ENCODE measurements around the gene TPM3. TPM values are rescaled to one million over a fixed set of nuclear protein-coding genes. Genes with fewer than 3 reads are reported as not detected.
"Not testable (repeated sequence)": the region's sequence is repeated elsewhere in the genome, so short reads cannot be mapped to it uniquely, and the experiment has no call there.

TPM3 gene
- total and polyA plus RNA-seq, 2 donors = 304 to 315 TPM

DNA sequence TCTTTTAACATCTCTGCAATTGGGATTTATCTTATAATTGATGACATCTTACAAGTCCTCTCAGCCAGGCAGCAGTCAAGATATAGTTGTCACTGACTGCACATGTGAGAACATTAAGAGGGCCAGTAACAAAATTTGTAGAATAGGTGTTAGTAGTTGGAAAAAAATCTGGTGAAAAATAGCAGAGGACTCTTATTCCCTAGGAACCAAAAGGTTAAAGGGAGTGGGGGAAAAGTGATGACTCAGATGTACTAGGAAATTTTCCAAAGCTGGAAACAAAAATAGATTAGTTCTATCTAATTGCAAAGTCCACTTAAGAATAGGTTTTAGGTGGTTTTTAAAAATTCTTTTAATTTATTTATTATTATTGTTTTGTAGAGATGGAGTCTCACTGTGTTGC is 40.6 kb downstream of the TPM3 start:
- no peak for DNase-seq (ENCODE audit: low read depth in 6 of 9, low spot score in 9 of 9)
- Histone ChIP-seq H3K4me3 (ENCODE audit: low read length in 2 of 2) (no peak overlapping the region), H3K9me3 (ENCODE audit: control insufficient read depth in 2 of 2, insufficient read depth in 1 of 2, low read length in 1 of 2) (no peaks in the 10 kb centered on the region), H3K27me3 (ENCODE audit: control insufficient read depth in 2 of 2, insufficient read depth in 1 of 2, low read length in 1 of 2) (no peaks in the 10 kb centered on the region), H3K27ac (ENCODE audit: low read depth in 1 of 2, low read length in 1 of 2) (no peak overlapping the region), H3K4me1 (ENCODE audit: control insufficient read depth in 2 of 2, insufficient read depth in 2 of 2, low read length in 2 of 2) (peaks cover 0 to 2% of the 10 kb centered on the region in 2 donors), H3K36me3 (ENCODE audit: control insufficient read depth in 2 of 2, insufficient read depth in 2 of 2, low read length in 1 of 2) (peaks cover 8 to 25% of the 10 kb centered on the region in 2 donors)

DNA sequence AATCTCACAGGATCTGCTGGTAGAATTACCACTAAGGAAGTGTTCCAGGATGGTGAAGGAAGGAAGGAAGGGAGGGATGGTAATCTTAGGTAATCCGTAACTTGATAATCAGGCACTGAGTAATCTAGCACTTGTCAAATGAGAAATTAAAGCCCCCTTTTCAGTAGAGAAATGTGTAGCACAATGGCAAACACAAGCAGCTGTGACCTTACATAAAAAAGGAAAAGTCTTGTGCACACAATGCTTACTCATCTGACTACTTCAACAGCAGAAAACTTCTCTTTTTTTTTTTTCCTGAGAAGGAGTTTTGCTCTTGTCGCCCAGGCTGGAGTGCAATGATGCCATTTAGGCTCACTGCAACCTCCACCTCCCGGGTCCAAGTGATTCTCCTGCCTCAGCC is 43.1 kb downstream of the TPM3 start:
- H3K36me3 ChIP-seq (ENCODE audit: control insufficient read depth in 2 of 2, insufficient read depth in 2 of 2, low read length in 1 of 2) = peaks cover 0 to 3% of the 10 kb centered on the region in 2 donors
- no peaks in the 10 kb centered on the region for H3K9me3 ChIP-seq (ENCODE audit: control insufficient read depth in 2 of 2, insufficient read depth in 1 of 2, low read length in 1 of 2)
- no peaks in the 10 kb centered on the region for H3K27me3 ChIP-seq (ENCODE audit: control insufficient read depth in 2 of 2, insufficient read depth in 1 of 2, low read length in 1 of 2)
- no peak overlapping the region for H3K27ac ChIP-seq (ENCODE audit: low read depth in 1 of 2, low read length in 1 of 2)
- H3K4me3 ChIP-seq (ENCODE audit: low read length in 2 of 2) = no peak overlapping the region
- no peaks in the 10 kb centered on the region for H3K4me1 ChIP-seq (ENCODE audit: control insufficient read depth in 2 of 2, insufficient read depth in 2 of 2, low read length in 2 of 2)
- no peak for DNase-seq (ENCODE audit: low read depth in 6 of 9, low spot score in 9 of 9)
- 51% methylated on average over 3 of the region's 3 CpGs for WGBS

- not testable (repeated sequence) for DNase-seq (ENCODE audit: low read depth in 6 of 9, low spot score in 9 of 9); H3K27me3 ChIP-seq (ENCODE audit: control insufficient read depth in 2 of 2, insufficient read depth in 1 of 2, low read length in 1 of 2); H3K4me3 ChIP-seq (ENCODE audit: low read length in 2 of 2); H3K27ac ChIP-seq (ENCODE audit: low read depth in 1 of 2, low read length in 1 of 2); H3K4me1 ChIP-seq (ENCODE audit: control insufficient read depth in 2 of 2, insufficient read depth in 2 of 2, low read length in 2 of 2); H3K36me3 ChIP-seq (ENCODE audit: control insufficient read depth in 2 of 2, insufficient read depth in 2 of 2, low read length in 1 of 2); H3K9me3 ChIP-seq (ENCODE audit: control insufficient read depth in 2 of 2, insufficient read depth in 1 of 2, low read length in 1 of 2)
- WGBS = 96% methylated on average over 5 of the region's 5 CpGs
Observed at GRCh38 chr1:154147505-154147904, 44.4 kb downstream of the TPM3 start.

- Histone ChIP-seq H3K27ac (ENCODE audit: low read depth in 1 of 2, low read length in 1 of 2) (no peak overlapping the region), H3K9me3 (ENCODE audit: control insufficient read depth in 2 of 2, insufficient read depth in 1 of 2, low read length in 1 of 2) (no peaks in the 10 kb centered on the region), H3K4me3 (ENCODE audit: low read length in 2 of 2) (no peak overlapping the region), H3K36me3 (ENCODE audit: control insufficient read depth in 2 of 2, insufficient read depth in 2 of 2, low read length in 1 of 2) (no peaks in the 10 kb centered on the region), H3K27me3 (ENCODE audit: control insufficient read depth in 2 of 2, insufficient read depth in 1 of 2, low read length in 1 of 2) (no peaks in the 10 kb centered on the region), H3K4me1 (ENCODE audit: control insufficient read depth in 2 of 2, insufficient read depth in 2 of 2, low read length in 2 of 2) (no peaks in the 10 kb centered on the region)
- 98% methylated on average over 2 of the region's 2 CpGs for WGBS
- DNase-seq (ENCODE audit: low read depth in 6 of 9, low spot score in 9 of 9) = no peak
Observed at GRCh38 chr1:154145986-154146385, 45.9 kb downstream of the TPM3 start.

DNA sequence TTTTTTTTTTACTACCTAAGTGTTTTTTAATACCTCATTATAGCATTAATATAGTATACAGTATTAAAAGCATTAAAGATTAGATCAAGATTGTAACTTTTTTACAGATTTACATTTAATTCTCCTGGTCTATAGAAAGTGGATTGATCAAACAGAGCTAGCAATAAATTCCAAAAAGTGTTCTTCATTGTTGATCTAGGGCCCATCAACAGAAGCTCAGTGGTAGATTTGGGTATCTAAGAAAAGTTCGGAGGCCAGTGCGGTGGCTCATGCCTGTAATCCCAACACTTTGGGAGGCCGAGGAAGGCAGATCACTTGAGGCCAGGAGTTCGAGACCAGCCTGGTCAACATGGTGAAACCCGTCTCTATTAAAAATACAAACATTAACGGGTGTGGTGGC is 49.5 kb downstream of the TPM3 start:
- H3K27ac ChIP-seq (ENCODE audit: low read depth in 1 of 2, low read length in 1 of 2) = no peak overlapping the region
- 97% methylated on average over 6 of the region's 6 CpGs for WGBS
- no peaks in the 10 kb centered on the region for H3K4me1 ChIP-seq (ENCODE audit: control insufficient read depth in 2 of 2, insufficient read depth in 2 of 2, low read length in 2 of 2)
- DNase-seq (ENCODE audit: low read depth in 6 of 9, low spot score in 9 of 9) = no peak
- no peak overlapping the region for H3K4me3 ChIP-seq (ENCODE audit: low read length in 2 of 2)
- no peaks in the 10 kb centered on the region for H3K27me3 ChIP-seq (ENCODE audit: control insufficient read depth in 2 of 2, insufficient read depth in 1 of 2, low read length in 1 of 2)
- no peaks in the 10 kb centered on the region for H3K9me3 ChIP-seq (ENCODE audit: control insufficient read depth in 2 of 2, insufficient read depth in 1 of 2, low read length in 1 of 2)
- no peaks in the 10 kb centered on the region for H3K36me3 ChIP-seq (ENCODE audit: control insufficient read depth in 2 of 2, insufficient read depth in 2 of 2, low read length in 1 of 2)

DNA sequence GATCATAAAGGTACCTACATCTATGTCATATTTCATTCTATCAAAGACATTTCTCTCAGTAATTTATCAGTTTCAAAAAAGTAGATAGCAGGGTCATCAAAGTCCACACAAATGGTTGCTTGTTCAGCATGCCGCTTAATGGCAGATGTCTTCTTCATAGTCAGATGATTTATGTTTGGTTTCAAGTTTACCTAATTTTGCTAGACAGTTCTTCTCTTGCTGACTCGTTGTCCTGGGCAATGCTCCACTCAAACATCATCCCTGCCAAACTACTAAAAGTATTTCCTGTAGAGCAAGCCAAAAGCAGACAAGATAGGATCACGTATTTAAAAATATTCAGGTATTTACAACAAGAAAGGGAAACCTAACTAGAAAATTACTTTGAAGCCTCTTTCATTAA is 50.7 kb downstream of the TPM3 start:
- Histone ChIP-seq H3K9me3 (ENCODE audit: control insufficient read depth in 2 of 2, insufficient read depth in 1 of 2, low read length in 1 of 2) (no peaks in the 10 kb centered on the region), H3K4me3 (ENCODE audit: low read length in 2 of 2) (no peak overlapping the region), H3K36me3 (ENCODE audit: control insufficient read depth in 2 of 2, insufficient read depth in 2 of 2, low read length in 1 of 2) (no peaks in the 10 kb centered on the region), H3K27ac (ENCODE audit: low read depth in 1 of 2, low read length in 1 of 2) (no peak overlapping the region), H3K27me3 (ENCODE audit: control insufficient read depth in 2 of 2, insufficient read depth in 1 of 2, low read length in 1 of 2) (no peaks in the 10 kb centered on the region), H3K4me1 (ENCODE audit: control insufficient read depth in 2 of 2, insufficient read depth in 2 of 2, low read length in 2 of 2) (no peaks in the 10 kb centered on the region)
- 62% methylated on average over 3 of the region's 3 CpGs for WGBS
- DNase-seq (ENCODE audit: low read depth in 6 of 9, low spot score in 9 of 9) = no peak

GRCh38 chr1:154137888-154138287 is 54.0 kb downstream of the TPM3 start:
- Histone ChIP-seq H3K9me3 (ENCODE audit: control insufficient read depth in 2 of 2, insufficient read depth in 1 of 2, low read length in 1 of 2) (no peaks in the 10 kb centered on the region), H3K36me3 (ENCODE audit: control insufficient read depth in 2 of 2, insufficient read depth in 2 of 2, low read length in 1 of 2) (no peaks in the 10 kb centered on the region), H3K4me1 (ENCODE audit: control insufficient read depth in 2 of 2, insufficient read depth in 2 of 2, low read length in 2 of 2) (no peaks in the 10 kb centered on the region), H3K27ac (ENCODE audit: low read depth in 1 of 2, low read length in 1 of 2) (no peak overlapping the region), H3K4me3 (ENCODE audit: low read length in 2 of 2) (no peak overlapping the region), H3K27me3 (ENCODE audit: control insufficient read depth in 2 of 2, insufficient read depth in 1 of 2, low read length in 1 of 2) (no peaks in the 10 kb centered on the region)
- 98% methylated on average over 3 of the region's 3 CpGs for WGBS
- no peak for DNase-seq (ENCODE audit: low read depth in 6 of 9, low spot score in 9 of 9)

DNA sequence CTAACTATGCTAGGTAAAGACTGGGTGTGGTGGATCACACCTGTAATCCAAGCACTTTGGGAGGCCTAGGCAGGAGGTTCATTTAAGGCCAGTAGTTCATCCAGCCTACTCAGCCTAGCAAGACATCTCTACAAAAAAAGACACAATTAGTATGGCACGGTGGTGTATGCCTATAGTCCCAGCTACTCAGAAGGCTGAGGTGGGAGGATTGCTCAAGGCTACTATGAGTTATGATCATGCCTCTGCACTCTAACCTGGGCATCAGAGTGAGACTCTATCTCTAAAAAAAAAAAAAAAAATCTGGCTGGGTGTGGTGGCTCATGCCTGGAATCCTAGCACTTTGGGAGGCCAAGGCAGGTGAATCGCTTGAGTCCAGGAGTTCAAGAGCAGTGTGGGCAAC is 58.6 kb downstream of the TPM3 start:
- Histone ChIP-seq H3K4me1 (ENCODE audit: control insufficient read depth in 2 of 2, insufficient read depth in 2 of 2, low read length in 2 of 2) (no peaks in the 10 kb centered on the region), H3K27me3 (ENCODE audit: control insufficient read depth in 2 of 2, insufficient read depth in 1 of 2, low read length in 1 of 2) (no peaks in the 10 kb centered on the region), H3K36me3 (ENCODE audit: control insufficient read depth in 2 of 2, insufficient read depth in 2 of 2, low read length in 1 of 2) (no peaks in the 10 kb centered on the region), H3K9me3 (ENCODE audit: control insufficient read depth in 2 of 2, insufficient read depth in 1 of 2, low read length in 1 of 2) (no peaks in the 10 kb centered on the region), H3K4me3 (ENCODE audit: low read length in 2 of 2) (no peak overlapping the region), H3K27ac (ENCODE audit: low read depth in 1 of 2, low read length in 1 of 2) (no peak overlapping the region)
- no peak for DNase-seq (ENCODE audit: low read depth in 6 of 9, low spot score in 9 of 9)
- WGBS = 96% methylated on average over 2 of the region's 2 CpGs

DNA sequence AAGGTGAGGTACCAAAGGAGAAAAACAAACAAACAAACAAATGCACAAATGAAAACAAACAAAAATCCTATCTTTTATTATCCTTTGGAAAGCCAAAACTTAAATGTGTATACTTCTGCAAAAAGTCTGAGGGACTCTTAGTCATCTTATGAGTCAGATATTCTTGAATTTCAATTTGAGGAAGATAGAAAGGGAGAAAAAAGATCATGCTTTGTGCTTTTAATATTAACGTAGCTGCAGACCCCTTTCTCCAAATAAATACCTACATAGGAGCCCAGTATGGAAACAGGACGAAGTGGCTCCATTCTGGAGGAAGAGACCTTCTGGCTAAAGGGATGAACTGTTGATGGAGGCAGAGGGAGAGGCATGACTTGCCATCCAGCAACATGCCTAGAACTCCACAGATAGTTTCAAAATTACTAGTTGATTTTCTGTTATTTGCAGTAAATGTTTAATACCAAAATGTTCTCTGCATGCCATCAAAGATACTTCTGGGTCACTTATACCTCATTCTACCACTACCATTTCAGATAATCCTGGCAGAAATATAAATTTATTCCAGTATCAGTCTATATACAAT is 62.4 kb downstream of the TPM3 start:
- Histone ChIP-seq H3K36me3 (ENCODE audit: control insufficient read depth in 2 of 2, insufficient read depth in 2 of 2, low read length in 1 of 2) (no peaks in the 10 kb centered on the region), H3K4me1 (ENCODE audit: control insufficient read depth in 2 of 2, insufficient read depth in 2 of 2, low read length in 2 of 2) (no peaks in the 10 kb centered on the region), H3K27me3 (ENCODE audit: control insufficient read depth in 2 of 2, insufficient read depth in 1 of 2, low read length in 1 of 2) (no peaks in the 10 kb centered on the region), H3K9me3 (ENCODE audit: control insufficient read depth in 2 of 2, insufficient read depth in 1 of 2, low read length in 1 of 2) (no peaks in the 10 kb centered on the region), H3K27ac (ENCODE audit: low read depth in 1 of 2, low read length in 1 of 2) (no peak overlapping the region), H3K4me3 (ENCODE audit: low read length in 2 of 2) (no peak overlapping the region)
- DNase-seq (ENCODE audit: low read depth in 6 of 9, low spot score in 9 of 9) = no peak
- 77% methylated on average over 2 of the region's 2 CpGs for WGBS

- not testable (repeated sequence) for H3K27ac ChIP-seq (ENCODE audit: low read depth in 1 of 2, low read length in 1 of 2); H3K4me3 ChIP-seq (ENCODE audit: low read length in 2 of 2); H3K9me3 ChIP-seq (ENCODE audit: control insufficient read depth in 2 of 2, insufficient read depth in 1 of 2, low read length in 1 of 2); DNase-seq (ENCODE audit: low read depth in 6 of 9, low spot score in 9 of 9); H3K27me3 ChIP-seq (ENCODE audit: control insufficient read depth in 2 of 2, insufficient read depth in 1 of 2, low read length in 1 of 2); H3K4me1 ChIP-seq (ENCODE audit: control insufficient read depth in 2 of 2, insufficient read depth in 2 of 2, low read length in 2 of 2); H3K36me3 ChIP-seq (ENCODE audit: control insufficient read depth in 2 of 2, insufficient read depth in 2 of 2, low read length in 1 of 2)
- 98% methylated on average over 11 of the region's 11 CpGs for WGBS
Observed at GRCh38 chr1:154123205-154123604, 68.7 kb downstream of the TPM3 start.

All from thymus (tissue), 11 donors.